Activated naive CD8-positive, alpha-beta T cell treated with anti-CD3 and anti-CD28 coated beads for 36 hours (primary cell): ENCODE measurements around the gene TBC1D19. TPM values are rescaled to one million over a fixed set of nuclear protein-coding genes. Genes with fewer than 3 reads are reported as not detected.
"Not testable (repeated sequence)": the region's sequence is repeated elsewhere in the genome, so short reads cannot be mapped to it uniquely, and the experiment has no call there.

Source experiments
- DNase-seq: peaks from one replicate; pipeline ENCODE4 v3.0.0; 2021
- H3K27ac Mint-ChIP-seq: one replicate; pipeline ENCODE4 v1.8.0; 2022; ENCODE audit warnings: mild to moderate bottlenecking, moderate library complexity, mixed read lengths
- H3K27me3 Mint-ChIP-seq: one replicate; pipeline ENCODE4 v1.8.0; 2022; ENCODE audit warnings: mild to moderate bottlenecking, mixed read lengths
- H3K36me3 Mint-ChIP-seq: one replicate; pipeline ENCODE4 v1.8.0; 2021; ENCODE audit warnings: mild to moderate bottlenecking, mixed read lengths
- H3K4me1 Mint-ChIP-seq: one replicate; pipeline ENCODE4 v1.8.0; 2021; ENCODE audit warnings: mixed read lengths
- H3K4me3 Mint-ChIP-seq: one replicate; pipeline ENCODE4 v1.8.0; 2022; ENCODE audit warnings: mild to moderate bottlenecking, moderate library complexity, mixed read lengths
- H3K9me3 Mint-ChIP-seq: one replicate; pipeline ENCODE4 v1.8.0; 2022; ENCODE audit warnings: mixed read lengths
- total RNA-seq, 2 experiments: library from RNA; stranded (reverse); gene quantifications; one replicate each; pipeline ENCODE4 v1.2.3, GENCODE V29; 2021

The TBC1D19 gene
- total RNA-seq, 2 experiments from 2014 or later = 3.1 to 4.2 TPM

- Mint-ChIP-seq H3K27ac (no peak overlapping the region), H3K27me3 (no peaks in the 10 kb centered on the region), H3K9me3 (no peaks in the 10 kb centered on the region), H3K4me3 (no peak overlapping the region), H3K4me1 (peaks cover 3% of the 10 kb centered on the region), H3K36me3 (peaks cover 8% of the 10 kb centered on the region)
- no peak for DNase-seq
These were observed 37.5 kb downstream of the TBC1D19 start for GRCh38 chr4:26621366-26621765.

- H3K27ac Mint-ChIP-seq = no peak overlapping the region
- no peaks in the 10 kb centered on the region for H3K9me3 Mint-ChIP-seq
- H3K4me3 Mint-ChIP-seq = no peak overlapping the region
These were observed 39.0 kb downstream of the TBC1D19 start for GRCh38 chr4:26622913-26623312.

GRCh38 chr4:26626658-26627057 is 42.8 kb downstream of the TBC1D19 start:
- DNase-seq, H3K27me3 Mint-ChIP-seq, H3K9me3 Mint-ChIP-seq, H3K4me1 Mint-ChIP-seq, H3K27ac Mint-ChIP-seq, H3K4me3 Mint-ChIP-seq: not testable (repeated sequence)
- H3K36me3 Mint-ChIP-seq = peaks cover 15% of the 10 kb centered on the region

More at GRCh38 chr4:26622913-26623312, 39.0 kb downstream of the TBC1D19 start:
- H3K36me3 Mint-ChIP-seq = peaks cover 10% of the 10 kb centered on the region
- DNase-seq = no peak
- H3K27me3 Mint-ChIP-seq = no peaks in the 10 kb centered on the region
- H3K4me1 Mint-ChIP-seq = peaks cover 3% of the 10 kb centered on the region

GRCh38 chr4:26632916-26633315 is 49.0 kb downstream of the TBC1D19 start:
- Mint-ChIP-seq H3K27me3 (no peaks in the 10 kb centered on the region), H3K36me3 (peaks cover 16% of the 10 kb centered on the region), H3K27ac (no peak overlapping the region), H3K9me3 (no peaks in the 10 kb centered on the region), H3K4me3 (no peak overlapping the region), H3K4me1 (no peaks in the 10 kb centered on the region)
- no peak for DNase-seq

- Mint-ChIP-seq H3K4me1 (no peaks in the 10 kb centered on the region), H3K27ac (no peak overlapping the region), H3K4me3 (no peak overlapping the region), H3K9me3 (no peaks in the 10 kb centered on the region), H3K27me3 (no peaks in the 10 kb centered on the region), H3K36me3 (peaks cover 8% of the 10 kb centered on the region)
- DNase-seq = no peak
These were observed 50.4 kb downstream of the TBC1D19 start for GRCh38 chr4:26634237-26634636.

GRCh38 chr4:26636458-26636857 is 52.6 kb downstream of the TBC1D19 start:
- peaks cover 21% of the 10 kb centered on the region for H3K36me3 Mint-ChIP-seq

GRCh38 chr4:26640639-26641038 is 56.8 kb downstream of the TBC1D19 start:
- not testable (repeated sequence) for H3K9me3 Mint-ChIP-seq, DNase-seq, H3K4me3 Mint-ChIP-seq, H3K27me3 Mint-ChIP-seq, H3K4me1 Mint-ChIP-seq, H3K27ac Mint-ChIP-seq
- peaks cover 26% of the 10 kb centered on the region for H3K36me3 Mint-ChIP-seq

More at GRCh38 chr4:26636458-26636857, 52.6 kb downstream of the TBC1D19 start:
- Mint-ChIP-seq H3K9me3 (no peaks in the 10 kb centered on the region), H3K4me1 (no peaks in the 10 kb centered on the region), H3K27ac (no peak overlapping the region), H3K27me3 (no peaks in the 10 kb centered on the region), H3K4me3 (no peak overlapping the region)
- DNase-seq = no peak

- H3K36me3 Mint-ChIP-seq = peaks cover 13% of the 10 kb centered on the region
- no peak for DNase-seq
- no peak overlapping the region for H3K4me3 Mint-ChIP-seq
- no peaks in the 10 kb centered on the region for H3K4me1 Mint-ChIP-seq
- H3K9me3 Mint-ChIP-seq = peaks cover 16% of the 10 kb centered on the region
- no peaks in the 10 kb centered on the region for H3K27me3 Mint-ChIP-seq
- H3K27ac Mint-ChIP-seq = no peak overlapping the region
These were observed 63.8 kb downstream of the TBC1D19 start for GRCh38 chr4:26647523-26648224.

GRCh38 chr4:26648260-26648659 is 64.4 kb downstream of the TBC1D19 start:
- Mint-ChIP-seq H3K4me1 (no peaks in the 10 kb centered on the region), H3K27me3 (no peaks in the 10 kb centered on the region), H3K27ac (no peak overlapping the region), H3K4me3 (no peak overlapping the region), H3K9me3 (peaks cover 20% of the 10 kb centered on the region), H3K36me3 (peaks cover 18% of the 10 kb centered on the region)
- no peak for DNase-seq

- H3K36me3 Mint-ChIP-seq = peaks cover 19% of the 10 kb centered on the region
- no peak overlapping the region for H3K27ac Mint-ChIP-seq
- no peaks in the 10 kb centered on the region for H3K9me3 Mint-ChIP-seq
- H3K4me1 Mint-ChIP-seq = no peaks in the 10 kb centered on the region
- H3K27me3 Mint-ChIP-seq = no peaks in the 10 kb centered on the region
- no peak for DNase-seq
- no peak overlapping the region for H3K4me3 Mint-ChIP-seq
These were observed 76.4 kb downstream of the TBC1D19 start for GRCh38 chr4:26660261-26660660.

- no peaks in the 10 kb centered on the region for H3K36me3 Mint-ChIP-seq
- H3K27ac Mint-ChIP-seq = no peak overlapping the region
- no peak overlapping the region for H3K4me3 Mint-ChIP-seq
- no peaks in the 10 kb centered on the region for H3K27me3 Mint-ChIP-seq
- H3K4me1 Mint-ChIP-seq = no peaks in the 10 kb centered on the region
- no peak for DNase-seq
- no peaks in the 10 kb centered on the region for H3K9me3 Mint-ChIP-seq
These were observed 80.0 kb downstream of the TBC1D19 start for GRCh38 chr4:26663888-26664287.

- Mint-ChIP-seq H3K4me1 (no peaks in the 10 kb centered on the region), H3K27me3 (no peaks in the 10 kb centered on the region), H3K36me3 (no peaks in the 10 kb centered on the region), H3K27ac (no peak overlapping the region), H3K9me3 (no peaks in the 10 kb centered on the region), H3K4me3 (no peak overlapping the region)
- no peak for DNase-seq
These were observed 87.1 kb downstream of the TBC1D19 start for GRCh38 chr4:26670903-26671537.

- not testable (repeated sequence) for H3K27me3 Mint-ChIP-seq, H3K4me1 Mint-ChIP-seq, DNase-seq, H3K4me3 Mint-ChIP-seq, H3K27ac Mint-ChIP-seq
- H3K36me3 Mint-ChIP-seq = peaks cover 39% of the 10 kb centered on the region
- peaks cover 20% of the 10 kb centered on the region for H3K9me3 Mint-ChIP-seq
These were observed 95.3 kb downstream of the TBC1D19 start for GRCh38 chr4:26679040-26679695.

GRCh38 chr4:26682436-26682835 is 98.6 kb downstream of the TBC1D19 start:
- DNase-seq = no peak
- H3K27ac Mint-ChIP-seq = no peak overlapping the region
- H3K9me3 Mint-ChIP-seq = peaks cover 19% of the 10 kb centered on the region
- H3K4me3 Mint-ChIP-seq = no peak overlapping the region
- no peaks in the 10 kb centered on the region for H3K4me1 Mint-ChIP-seq
- H3K27me3 Mint-ChIP-seq = no peaks in the 10 kb centered on the region
- H3K36me3 Mint-ChIP-seq = peaks cover 31% of the 10 kb centered on the region

GRCh38 chr4:26685250-26685649 is 101.4 kb downstream of the TBC1D19 start:
- H3K27ac Mint-ChIP-seq = no peak overlapping the region
- no peak overlapping the region for H3K4me3 Mint-ChIP-seq
- DNase-seq = no peak
- no peaks in the 10 kb centered on the region for H3K4me1 Mint-ChIP-seq
- H3K36me3 Mint-ChIP-seq = peaks cover 14% of the 10 kb centered on the region
- H3K9me3 Mint-ChIP-seq = peaks cover 1% of the 10 kb centered on the region
- H3K27me3 Mint-ChIP-seq = no peaks in the 10 kb centered on the region
